ENCODE measurements around the gene EMILIN2. TPM values are rescaled to one million over a fixed set of nuclear protein-coding genes. Genes with fewer than 3 reads are reported as not detected.

EMILIN2 gene
- polyA plus RNA-seq, 1 donor (not counting 4 experiments of a cell fraction or from before 2014, with no cell fraction given) = 0.07 TPM

DNA sequence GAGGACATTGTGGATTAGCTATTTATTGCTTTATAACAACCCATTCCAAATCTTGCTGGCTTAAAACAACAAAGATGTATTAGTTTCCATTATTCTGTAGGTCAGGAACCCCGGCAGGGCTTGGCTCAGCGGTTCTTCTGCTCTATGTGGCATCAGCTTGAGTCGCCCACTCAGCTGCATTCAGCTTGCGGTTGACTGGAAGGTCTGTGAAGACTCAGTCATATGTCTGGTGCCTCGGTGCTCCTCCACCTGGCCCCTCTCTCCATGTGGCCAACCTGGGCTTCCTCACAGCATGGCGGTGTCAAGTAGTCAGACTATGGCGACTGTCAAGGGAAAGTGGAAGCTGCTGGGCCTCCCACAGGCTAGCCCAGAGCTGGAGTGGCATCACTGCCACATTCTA is 48.6 kb downstream of the EMILIN2 start:
- Histone ChIP-seq H3K4me1 (ENCODE audit: control insufficient read depth, extremely low read depth, insufficient read depth, low read length) (no peaks in the 10 kb centered on the region), H3K27ac (ENCODE audit: control insufficient read depth, insufficient read depth, low read length) (no peak overlapping the region), H4K20me1 (ENCODE audit: control insufficient read depth, extremely low read depth, insufficient read depth, low read length) (no peaks in the 10 kb centered on the region), H3K36me3 (ENCODE audit: control insufficient read depth in 2 of 2, extremely low read depth in 1 of 2, insufficient read depth in 2 of 2, low read length in 2 of 2) (no peaks in the 10 kb centered on the region), H3K9me3 (ENCODE audit: control insufficient read depth, low read depth, low read length) (no peaks in the 10 kb centered on the region), H2AFZ (ENCODE audit: control insufficient read depth, low read length) (no peak overlapping the region), H3K9ac (ENCODE audit: control insufficient read depth, extremely low read depth, insufficient read depth, low read length) (no peak overlapping the region), H3K9me1 (ENCODE audit: control insufficient read depth, extremely low read depth, insufficient read depth, low read length) (no peaks in the 10 kb centered on the region), H3K79me2 (ENCODE audit: control insufficient read depth, insufficient read depth, low read length) (no peaks in the 10 kb centered on the region), H3K27me3 (ENCODE audit: control insufficient read depth, extremely low read depth, insufficient read depth, low read length) (peaks cover 2% of the 10 kb centered on the region), H3K4me3 (ENCODE audit: control insufficient read depth in 2 of 3, extremely low read depth in 1 of 3, insufficient read depth in 2 of 3, low read depth in 1 of 3, low read length in 3 of 3) (no peak overlapping the region), H3K4me2 (ENCODE audit: control insufficient read depth, extremely low read depth, insufficient read depth, low read depth, low read length) (no peak overlapping the region)
- TF ChIP-seq, protein P1, sequence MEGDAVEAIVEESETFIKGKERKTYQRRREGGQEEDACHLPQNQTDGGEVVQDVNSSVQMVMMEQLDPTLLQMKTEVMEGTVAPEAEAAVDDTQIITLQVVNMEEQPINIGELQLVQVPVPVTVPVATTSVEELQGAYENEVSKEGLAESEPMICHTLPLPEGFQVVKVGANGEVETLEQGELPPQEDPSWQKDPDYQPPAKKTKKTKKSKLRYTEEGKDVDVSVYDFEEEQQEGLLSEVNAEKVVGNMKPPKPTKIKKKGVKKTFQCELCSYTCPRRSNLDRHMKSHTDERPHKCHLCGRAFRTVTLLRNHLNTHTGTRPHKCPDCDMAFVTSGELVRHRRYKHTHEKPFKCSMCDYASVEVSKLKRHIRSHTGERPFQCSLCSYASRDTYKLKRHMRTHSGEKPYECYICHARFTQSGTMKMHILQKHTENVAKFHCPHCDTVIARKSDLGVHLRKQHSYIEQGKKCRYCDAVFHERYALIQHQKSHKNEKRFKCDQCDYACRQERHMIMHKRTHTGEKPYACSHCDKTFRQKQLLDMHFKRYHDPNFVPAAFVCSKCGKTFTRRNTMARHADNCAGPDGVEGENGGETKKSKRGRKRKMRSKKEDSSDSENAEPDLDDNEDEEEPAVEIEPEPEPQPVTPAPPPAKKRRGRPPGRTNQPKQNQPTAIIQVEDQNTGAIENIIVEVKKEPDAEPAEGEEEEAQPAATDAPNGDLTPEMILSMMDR (optimal IDR thresholded peaks at IDR 0.05 in 1 of 3, IDR thresholded peaks at IDR 0.05 in 1 of 3, conservative IDR thresholded peaks at IDR 0.05 in 1 of 3; ENCODE audit: extremely low read depth in 1 of 3, insufficient read depth in 2 of 3, low read length in 3 of 3) = no peak
- no peak for TF ChIP-seq EZH2 (IDR thresholded peaks at IDR 0.05; ENCODE audit: low read length)
- no peak for DNase-seq (ENCODE audit: low read depth, low spot score)
- no peak for FAIRE-seq
- dilution Hi-C loops (cut with MboI; ENCODE audit: extremely low pct_ligation_motif_present, low sequenced_read_pairs) = no loop called here

DNA sequence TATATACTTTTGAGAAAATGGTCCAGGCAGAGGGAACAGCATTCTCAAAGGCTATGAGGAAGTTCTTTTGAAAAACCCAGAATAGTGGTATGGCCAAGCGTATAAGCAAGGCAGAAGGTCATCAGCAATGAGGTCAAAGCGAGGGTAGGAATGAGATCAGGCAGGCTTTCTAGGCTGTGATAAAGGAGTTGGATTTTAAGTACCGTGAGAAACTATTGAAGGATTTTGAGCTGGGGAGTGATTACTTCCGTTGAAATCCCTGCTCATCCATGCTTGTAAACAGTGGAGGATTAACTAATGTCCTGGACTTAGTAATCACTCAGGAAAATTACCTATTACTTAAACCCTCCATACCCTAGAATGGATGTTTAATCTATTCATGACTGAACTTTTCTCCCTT is 50.2 kb downstream of the EMILIN2 start:
- H3K27me3 ChIP-seq (ENCODE audit: control insufficient read depth, extremely low read depth, insufficient read depth, low read length) = peaks cover 6% of the 10 kb centered on the region
- no peak overlapping the region for H2AFZ ChIP-seq (ENCODE audit: control insufficient read depth, low read length)
- DNase-seq (ENCODE audit: low read depth, low spot score) = no peak
- dilution Hi-C loops (cut with MboI; ENCODE audit: extremely low pct_ligation_motif_present, low sequenced_read_pairs) = no loop called here
- no peak overlapping the region for H3K27ac ChIP-seq (ENCODE audit: control insufficient read depth, insufficient read depth, low read length)
- no peak overlapping the region for H3K9ac ChIP-seq (ENCODE audit: control insufficient read depth, extremely low read depth, insufficient read depth, low read length)
- no peaks in the 10 kb centered on the region for H3K36me3 ChIP-seq (ENCODE audit: control insufficient read depth in 2 of 2, extremely low read depth in 1 of 2, insufficient read depth in 2 of 2, low read length in 2 of 2)
- H3K4me1 ChIP-seq (ENCODE audit: control insufficient read depth, extremely low read depth, insufficient read depth, low read length) = no peaks in the 10 kb centered on the region
- H3K9me1 ChIP-seq (ENCODE audit: control insufficient read depth, extremely low read depth, insufficient read depth, low read length) = no peaks in the 10 kb centered on the region
- H3K4me3 ChIP-seq (ENCODE audit: control insufficient read depth in 2 of 3, extremely low read depth in 1 of 3, insufficient read depth in 2 of 3, low read depth in 1 of 3, low read length in 3 of 3) = no peak overlapping the region
- H3K4me2 ChIP-seq (ENCODE audit: control insufficient read depth, extremely low read depth, insufficient read depth, low read depth, low read length) = no peak overlapping the region
- H3K9me3 ChIP-seq (ENCODE audit: control insufficient read depth, low read depth, low read length) = no peaks in the 10 kb centered on the region
- no peaks in the 10 kb centered on the region for H3K79me2 ChIP-seq (ENCODE audit: control insufficient read depth, insufficient read depth, low read length)
- TF ChIP-seq, protein P1 (optimal IDR thresholded peaks at IDR 0.05 in 1 of 3, IDR thresholded peaks at IDR 0.05 in 1 of 3, conservative IDR thresholded peaks at IDR 0.05 in 1 of 3; ENCODE audit: extremely low read depth in 1 of 3, insufficient read depth in 2 of 3, low read length in 3 of 3) = no peak
- no peak for TF ChIP-seq EZH2 (IDR thresholded peaks at IDR 0.05; ENCODE audit: low read length)
- H4K20me1 ChIP-seq (ENCODE audit: control insufficient read depth, extremely low read depth, insufficient read depth, low read length) = no peaks in the 10 kb centered on the region
- no peak for FAIRE-seq

All from keratinocyte (primary cell).